A673 (cell line): ENCODE measurements around the gene NCAM2. TPM values are rescaled to one million over a fixed set of nuclear protein-coding genes. Genes with fewer than 3 reads are reported as not detected.

Experiments used
- BruUV-seq: library from RNA; stranded (reverse); fragments of 400-500 nt; replicated peaks from 2 replicates; lab custom pipeline; 2021; lab: Mats Ljungman, UMichigan
- CTCF ChIA-PET: fragments of 300-600 bp; sonication (Branson Sonifier 250); formaldehyde crosslinking; loops from one replicate; lab custom pipeline; 2022; ENCODE audit warnings: antibody characterized with exemption; lab: Charles Lee
- POLR2A ChIA-PET: fragments of 300-600 bp; sonication (Branson Sonifier 250); formaldehyde crosslinking; loops from one replicate; lab custom pipeline; 2022; ENCODE audit warnings: antibody characterized with exemption; ENCODE audit not compliant: low non-redundant PET; lab: Charles Lee
- DNase-seq: peaks from one replicate; pipeline ENCODE4 v3.0.0-alpha.2; 2015; ENCODE audit warnings: low spot score
- H3K27ac ChIP-seq: fragments of 200-600 bp; sonication (generic); 2 replicates; pipeline ENCODE4 v1.5.1; 2016; ENCODE audit warnings: mixed run types, low read depth, mild to moderate bottlenecking, mixed read lengths, antibody characterized with exemption, low read length; ENCODE audit not compliant: poor library complexity, severe bottlenecking
- H3K27me3 ChIP-seq: fragments of 200-600 bp; sonication (generic); replicated peaks from 2 replicates; pipeline ENCODE4 v1.6.1; 2017; ENCODE audit warnings: mixed run types, low read depth, mild to moderate bottlenecking, mixed read lengths, antibody characterized with exemption, low read length; ENCODE audit not compliant: insufficient read depth, poor library complexity
- H3K36me3 ChIP-seq: fragments of 200-600 bp; sonication (generic); 2 replicates; pipeline ENCODE4 v1.6.1; 2016; ENCODE audit warnings: mixed run types, mild to moderate bottlenecking, mixed read lengths, antibody characterized with exemption, low read length; ENCODE audit not compliant: insufficient read depth, poor library complexity, severe bottlenecking
- H3K4me1 ChIP-seq: fragments of 200-600 bp; sonication (generic); 2 replicates; pipeline ENCODE4 v1.6.1; 2017; ENCODE audit warnings: mixed run types, mild to moderate bottlenecking, mixed read lengths, antibody characterized with exemption, low read length; ENCODE audit not compliant: insufficient read depth, poor library complexity, severe bottlenecking
- H3K4me3 ChIP-seq: fragments of 200-600 bp; sonication (generic); 2 replicates; pipeline ENCODE4 v1.5.1; 2016; ENCODE audit warnings: low read depth, mixed run types, mild to moderate bottlenecking, mixed read lengths, low read length; ENCODE audit not compliant: poor library complexity, severe bottlenecking
- H3K9me3 ChIP-seq: fragments of 200-600 bp; sonication (generic); 2 replicates; pipeline ENCODE4 v1.6.1; 2016; ENCODE audit warnings: mixed run types, low read depth, mild to moderate bottlenecking, mixed read lengths, antibody characterized with exemption, low read length; ENCODE audit not compliant: poor library complexity, severe bottlenecking
- CTCF ChIP-seq: fragments of 300-800, 200-600 bp; sonication (generic); conservative IDR thresholded peaks from 2 replicates; pipeline ENCODE4 v1.5.1; 2017; ENCODE audit warnings: low read depth, mild to moderate bottlenecking, antibody characterized with exemption, low read length, moderate library complexity, mixed read lengths
- EZH2 ChIP-seq: fragments of 200-600 bp; sonication (generic); IDR thresholded peaks from 2 replicates; pipeline ENCODE4 v1.6.1; 2017; ENCODE audit warnings: borderline replicate concordance, low read depth, mild to moderate bottlenecking, mixed read lengths, antibody characterized with exemption, low read length; ENCODE audit not compliant: poor library complexity, severe bottlenecking
- intact Hi-C: fragments of 100-400 bp; cut with micrococcal nuclease; formaldehyde crosslinking; loops from one replicate; pipeline ENCODE4 v1.10.0; 2022; ENCODE audit not compliant: unreplicated experiment
- total RNA-seq: library from RNA; stranded (reverse); gene quantifications from 2 replicates; pipeline ENCODE4 v1.2.3, GENCODE V29; 2021

Gene NCAM2
- total RNA-seq, 1 experiment from 2014 or later = 38.2 TPM

DNA sequence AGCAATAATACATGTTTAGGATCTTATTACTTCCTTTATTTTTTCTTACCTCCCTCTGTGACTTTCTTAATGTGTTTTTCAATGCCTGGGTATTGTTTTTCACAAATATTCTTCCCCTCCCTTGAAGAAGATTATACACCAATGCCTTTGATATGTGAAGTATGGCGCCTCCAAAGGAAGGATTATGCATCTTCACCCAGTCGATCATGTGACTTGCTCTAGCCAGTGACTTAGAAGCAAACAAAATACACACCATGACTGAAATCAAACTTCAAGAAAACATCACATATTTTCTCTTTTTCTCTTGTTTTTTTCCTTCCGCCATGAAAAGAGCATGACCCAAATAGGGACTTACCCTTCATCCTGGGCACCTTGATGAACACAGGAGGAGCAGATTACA lies 297.1 kb downstream of the NCAM2 start:
- DNase-seq = no peak
- intact Hi-C loops = no loop called here
- Histone ChIP-seq H3K27me3 (no peaks in the 10 kb centered on the region), H3K4me3 (no peak overlapping the region), H3K4me1 (no peaks in the 10 kb centered on the region), H3K27ac (no peak overlapping the region), H3K9me3 (no peaks in the 10 kb centered on the region), H3K36me3 (no peaks in the 10 kb centered on the region)
- TF ChIP-seq EZH2 (no peak), CTCF (no peak)
- ChIA-PET CTCF (no interaction called here), POLR2A (no interaction called here)
- BruUV-seq = no TSS peak

DNA sequence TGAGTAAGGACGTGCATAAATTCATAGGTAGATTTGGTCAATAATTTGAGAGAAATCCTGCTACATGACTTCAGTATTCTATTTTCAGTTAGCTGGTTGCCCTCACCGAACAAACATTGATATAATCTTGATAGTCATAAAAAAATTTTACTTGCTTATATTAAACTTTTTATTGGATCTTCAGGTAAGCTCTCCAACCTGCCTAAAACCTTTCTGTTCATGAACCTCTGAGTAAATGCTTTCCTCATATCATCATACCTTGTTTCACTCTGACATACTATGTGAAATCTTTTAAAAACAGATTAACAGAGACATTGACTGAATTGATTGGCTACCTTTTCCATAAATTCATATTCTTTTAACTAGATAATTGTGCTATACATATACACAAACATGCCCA lies 299.0 kb downstream of the NCAM2 start:
- POLR2A ChIA-PET = no interaction called here

DNA sequence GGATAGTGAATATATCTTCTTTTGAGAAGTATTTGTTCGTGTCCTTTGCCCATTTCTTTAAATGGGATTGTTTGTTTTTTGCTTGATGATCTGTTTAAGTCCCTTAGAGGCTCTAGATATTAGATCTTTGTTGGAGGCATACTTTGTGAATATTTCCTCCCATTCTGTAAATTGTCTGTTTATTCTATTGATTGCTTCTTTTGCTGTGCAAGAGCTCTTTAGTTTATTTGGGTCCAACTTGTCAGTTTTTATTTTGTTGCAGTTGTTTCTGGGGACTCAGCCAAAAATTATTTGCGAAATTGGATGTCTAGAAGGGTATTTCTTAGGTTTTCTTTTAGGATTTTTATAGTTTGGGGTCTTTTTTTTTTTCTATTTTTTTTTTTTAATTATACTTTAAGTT lies 302.8 kb downstream of the NCAM2 start:
- Histone ChIP-seq H3K27ac (no peak overlapping the region), H3K36me3 (no peaks in the 10 kb centered on the region), H3K9me3 (no peaks in the 10 kb centered on the region), H3K4me1 (no peaks in the 10 kb centered on the region), H3K4me3 (no peak overlapping the region), H3K27me3 (no peaks in the 10 kb centered on the region)
- intact Hi-C loops = no loop called here
- no peak for DNase-seq
- no TSS peak for BruUV-seq
- TF ChIP-seq CTCF (no peak), EZH2 (no peak)
- POLR2A ChIA-PET = no interaction called here
- CTCF ChIA-PET = no interaction called here

More for the DNA sequence above, 299.0 kb downstream of the NCAM2 start:
- Histone ChIP-seq H3K27ac (no peak overlapping the region), H3K4me1 (no peaks in the 10 kb centered on the region), H3K4me3 (no peak overlapping the region), H3K9me3 (no peaks in the 10 kb centered on the region), H3K36me3 (no peaks in the 10 kb centered on the region), H3K27me3 (no peaks in the 10 kb centered on the region)
- no peak for TF ChIP-seq CTCF
- TF ChIP-seq EZH2 = no peak
- CTCF ChIA-PET = no interaction called here
- no peak for DNase-seq
- BruUV-seq = no TSS peak
- intact Hi-C loops = no loop called here
